PC-3 (cell line): ENCODE measurements around the gene BAIAP2L2.

Experiments
- CTCF ChIP-seq: fragments of 300-600 bp; sonication (generic); conservative IDR thresholded peaks from 2 replicates; pipeline ENCODE4 v1.5.1; 2017; ENCODE audit warnings: antibody characterized with exemption, low read depth, mild to moderate bottlenecking, low read length
- EZH2phosphoT487 ChIP-seq: fragments of 300-600 bp; sonication (generic); IDR thresholded peaks from 2 replicates; pipeline ENCODE4 v1.6.1; 2018; ENCODE audit warnings: mild to moderate bottlenecking, antibody characterized with exemption, low read length, borderline replicate concordance

- TF ChIP-seq CTCF (no peak), EZH2phosphoT487 (no peak)
Observed at GRCh38 chr22:38112381-38112780, 1.9 kb upstream of the BAIAP2L2 start.
